NB4 (cell line): ENCODE measurements around the gene CYTH3.
"Not testable (repeated sequence)": the region's sequence is repeated elsewhere in the genome, so short reads cannot be mapped to it uniquely, and the experiment has no call there.

Experiments
- DNase-seq: peaks from one replicate; pipeline ENCODE4 v3.0.0; 2010; ENCODE audit warnings: low read depth
- H3K4me3 ChIP-seq: one replicate; pipeline ENCODE4 v1.5.1; 2011; ENCODE audit warnings: mild to moderate bottlenecking, low read depth, low read length, moderate library complexity
- CTCF ChIP-seq: IDR thresholded peaks from one replicate; pipeline ENCODE4 v1.5.1; 2012; ENCODE audit warnings: low read depth, low read length
- MYC ChIP-seq: IDR thresholded peaks from 2 replicates; pipeline ENCODE4 v1.6.1; 2011; ENCODE audit warnings: low read depth, low read length
- POLR2A ChIP-seq: IDR thresholded peaks from 2 replicates; pipeline ENCODE4 v1.6.1; 2011; ENCODE audit warnings: mild to moderate bottlenecking; ENCODE audit not compliant: insufficient read length; ENCODE audit errors: extremely low read depth
- TF ChIP-seq, protein P1 (sequence below): IDR thresholded peaks from 2 replicates; pipeline ENCODE4 v1.6.1; 2011; ENCODE audit warnings: low read depth, low read length

Gene CYTH3

GRCh38 chr7:6310271-6310993 is 38.0 kb upstream of the CYTH3 start:
- TF ChIP-seq CTCF: no peak
- no peak for TF ChIP-seq MYC
- TF ChIP-seq POLR2A: no peak
- TF ChIP-seq, protein P1, sequence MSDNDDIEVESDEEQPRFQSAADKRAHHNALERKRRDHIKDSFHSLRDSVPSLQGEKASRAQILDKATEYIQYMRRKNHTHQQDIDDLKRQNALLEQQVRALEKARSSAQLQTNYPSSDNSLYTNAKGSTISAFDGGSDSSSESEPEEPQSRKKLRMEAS: no peak
- no peak for DNase-seq
- no peak overlapping the region for H3K4me3 ChIP-seq

DNA sequence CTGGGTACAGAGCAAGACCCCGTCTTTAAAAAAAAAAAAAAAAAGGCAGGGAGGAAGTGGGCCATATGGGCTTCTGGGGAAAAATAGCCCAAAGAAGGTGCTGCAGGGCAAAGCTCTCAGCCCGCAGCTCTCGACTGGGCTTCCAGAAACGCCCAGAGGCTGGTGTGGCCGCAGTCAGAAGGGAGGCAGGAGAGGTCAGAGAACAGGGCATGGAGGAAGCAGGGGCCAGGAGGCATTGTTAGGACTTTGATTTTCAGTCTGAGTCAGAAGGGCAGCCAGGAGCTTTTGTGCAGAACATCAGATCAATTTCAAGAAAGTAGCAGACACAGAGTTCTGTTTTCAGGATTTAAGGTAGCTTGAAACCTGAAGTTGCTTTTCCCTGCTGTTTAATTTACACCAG is 35.3 kb upstream of the CYTH3 start:
- TF ChIP-seq, protein P1: no peak
- no peak for TF ChIP-seq CTCF
- no peak for TF ChIP-seq MYC
- TF ChIP-seq POLR2A: no peak
- H3K4me3 ChIP-seq: no peak overlapping the region
- DNase-seq: peak; percentile 23

- TF ChIP-seq POLR2A (no peak), CTCF (no peak), MYC (no peak)
- TF ChIP-seq, protein P1: no peak
- no peak overlapping the region for H3K4me3 ChIP-seq
- DNase-seq: no peak
These were observed 34.0 kb upstream of the CYTH3 start for GRCh38 chr7:6306471-6306870.

GRCh38 chr7:6305330-6305729 is 32.9 kb upstream of the CYTH3 start:
- H3K4me3 ChIP-seq: no peak overlapping the region
- no peak for TF ChIP-seq CTCF
- TF ChIP-seq MYC: no peak
- TF ChIP-seq, protein P1: no peak
- no peak for TF ChIP-seq POLR2A
- DNase-seq: no peak

GRCh38 chr7:6301446-6301845 is 29.0 kb upstream of the CYTH3 start:
- H3K4me3 ChIP-seq, DNase-seq: not testable (repeated sequence)

- no peak for TF ChIP-seq CTCF
- no peak for TF ChIP-seq POLR2A
- TF ChIP-seq, protein P1: no peak
- TF ChIP-seq MYC: no peak
- DNase-seq: peak; percentile 36
- no peak overlapping the region for H3K4me3 ChIP-seq
These were observed 27.4 kb upstream of the CYTH3 start for GRCh38 chr7:6299774-6300173.
